PC-3 (cell line): ENCODE measurements around the gene YIF1B.

Experiments
- EZH2 ChIP-seq: fragments of 300-600 bp; sonication (generic); IDR thresholded peaks from one replicate; pipeline ENCODE4 v1.6.1; 2017; ENCODE audit warnings: antibody characterized with exemption, mild to moderate bottlenecking, low read length; ENCODE audit not compliant: unreplicated experiment
- TF ChIP-seq, protein P1 (sequence below): fragments of 300-600 bp; sonication (generic); conservative IDR thresholded peaks from 2 replicates; pipeline ENCODE4 v1.5.1; 2017; ENCODE audit warnings: antibody characterized with exemption, low read depth, mild to moderate bottlenecking, low read length

DNA sequence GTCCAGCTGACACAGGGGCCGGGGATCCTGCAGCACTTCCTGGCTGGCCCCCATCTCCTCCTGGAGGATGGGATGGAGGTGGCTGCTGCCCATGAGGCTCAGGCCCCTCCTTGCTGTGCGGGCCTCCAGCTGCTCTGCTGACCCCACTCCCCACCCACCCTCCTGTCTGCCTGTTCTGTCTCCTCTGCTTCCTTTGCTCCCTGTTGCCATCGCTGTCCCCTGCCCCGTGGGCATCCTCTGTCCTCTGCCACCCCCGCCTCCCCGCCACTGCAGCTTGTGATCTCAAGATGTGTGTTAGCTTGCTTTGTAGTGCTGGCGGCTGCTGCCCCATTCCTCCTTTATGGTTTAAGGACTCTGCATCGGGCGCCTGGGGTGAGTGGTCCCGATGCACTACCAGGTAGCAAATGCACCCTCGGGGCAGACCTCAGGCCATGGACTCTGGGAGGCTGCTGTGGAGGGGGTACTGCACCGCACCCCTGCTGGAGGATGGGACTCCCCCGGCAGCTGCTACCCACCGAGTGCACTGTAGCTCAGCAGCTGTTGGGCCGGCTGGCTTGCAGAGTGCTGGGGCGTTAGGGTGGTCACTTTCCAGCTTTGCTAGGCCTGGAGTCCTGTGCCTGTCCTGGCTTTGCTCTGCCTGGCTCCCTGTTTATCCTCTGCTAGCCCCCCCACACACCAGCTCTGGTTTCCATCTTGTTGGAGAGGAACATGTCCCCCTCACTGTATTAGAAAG lies 27.5 kb downstream of the YIF1B start:
- TF ChIP-seq, protein P1, sequence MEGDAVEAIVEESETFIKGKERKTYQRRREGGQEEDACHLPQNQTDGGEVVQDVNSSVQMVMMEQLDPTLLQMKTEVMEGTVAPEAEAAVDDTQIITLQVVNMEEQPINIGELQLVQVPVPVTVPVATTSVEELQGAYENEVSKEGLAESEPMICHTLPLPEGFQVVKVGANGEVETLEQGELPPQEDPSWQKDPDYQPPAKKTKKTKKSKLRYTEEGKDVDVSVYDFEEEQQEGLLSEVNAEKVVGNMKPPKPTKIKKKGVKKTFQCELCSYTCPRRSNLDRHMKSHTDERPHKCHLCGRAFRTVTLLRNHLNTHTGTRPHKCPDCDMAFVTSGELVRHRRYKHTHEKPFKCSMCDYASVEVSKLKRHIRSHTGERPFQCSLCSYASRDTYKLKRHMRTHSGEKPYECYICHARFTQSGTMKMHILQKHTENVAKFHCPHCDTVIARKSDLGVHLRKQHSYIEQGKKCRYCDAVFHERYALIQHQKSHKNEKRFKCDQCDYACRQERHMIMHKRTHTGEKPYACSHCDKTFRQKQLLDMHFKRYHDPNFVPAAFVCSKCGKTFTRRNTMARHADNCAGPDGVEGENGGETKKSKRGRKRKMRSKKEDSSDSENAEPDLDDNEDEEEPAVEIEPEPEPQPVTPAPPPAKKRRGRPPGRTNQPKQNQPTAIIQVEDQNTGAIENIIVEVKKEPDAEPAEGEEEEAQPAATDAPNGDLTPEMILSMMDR, result no peak
- TF ChIP-seq EZH2, result no peak
